Endothelial cell of umbilical vein (primary cell): ENCODE measurements around the gene C10orf105. TPM values are rescaled to one million over a fixed set of nuclear protein-coding genes. Genes with fewer than 3 reads are reported as not detected.

Source experiments
- BruUV-seq: library from RNA; stranded (reverse); fragments of 400-500 nt; replicated peaks from 2 replicates; lab custom pipeline; 2021; lab: Mats Ljungman, UMichigan
- CTCF ChIA-PET: fragments of 300-600, 350-600 bp; sonication (Branson Sonifier 250); formaldehyde crosslinking; loops from one replicate; lab custom pipeline; 2021; ENCODE audit warnings: antibody characterized with exemption, inconsistent platforms; lab: Charles Lee
- POLR2A ChIA-PET: fragments of 300-600, 350-600 bp; sonication (Branson Sonifier 250); formaldehyde crosslinking; loops from one replicate; lab custom pipeline; 2021; ENCODE audit warnings: antibody characterized with exemption, inconsistent platforms; lab: Charles Lee
- DNase-seq: peaks from one replicate; pipeline ENCODE4 v3.0.0-alpha.2; 2011; ENCODE audit warnings: low read depth, low spot score
- FAIRE-seq: peaks from 2 replicates; lab custom pipeline; 2011; peaks lifted over from hg19 to GRCh38; lab: Jason Lieb, UNC
- H2AFZ ChIP-seq: 2 replicates; pipeline ENCODE4 v1.6.0; 2012; ENCODE audit warnings: low read depth, low read length, control low read depth, inconsistent platforms
- H3K27ac ChIP-seq: 2 replicates; pipeline ENCODE4 v1.5.1; 2011; ENCODE audit warnings: low read depth, mild to moderate bottlenecking, control low read depth, low read length, moderate library complexity; ENCODE audit not compliant: insufficient read depth
- H3K27me3 ChIP-seq, 2 experiments: 2 replicates each; pipeline versions ENCODE4 v1.6.0 to v1.6.1; 2011; ENCODE audit warnings: low read length in 2 of 2, mixed read lengths in 1 of 2; ENCODE audit not compliant: control insufficient read depth in 2 of 2, insufficient read depth in 2 of 2
- H3K36me3 ChIP-seq, 2 experiments: 2 replicates in 1 of 2; 3 replicates in 1 of 2; pipeline ENCODE4 v1.5.1; 2011; ENCODE audit warnings: low read length in 2 of 2, mild to moderate bottlenecking in 1 of 2, moderate library complexity in 1 of 2; ENCODE audit not compliant: control insufficient read depth in 2 of 2, insufficient read depth in 2 of 2; ENCODE audit errors: extremely low read depth in 1 of 2
- H3K4me1 ChIP-seq: 3 replicates; pipeline ENCODE4 v1.5.1; 2011; ENCODE audit warnings: mild to moderate bottlenecking, low read length; ENCODE audit not compliant: control insufficient read depth, insufficient read depth; ENCODE audit errors: extremely low read depth
- H3K4me2 ChIP-seq: 2 replicates; pipeline ENCODE4 v1.6.1; 2011; ENCODE audit warnings: low read length, control low read depth, mixed read lengths; ENCODE audit not compliant: insufficient read depth
- H3K4me3 ChIP-seq, 3 experiments: fragments of 200-600 bp in 1 of 3; sonication (generic), shearing (Covaris generic) in 1 of 3; replicated peaks in 1 of 3; 2 replicates each; pipeline ENCODE4 v1.5.1; 2011 to 2016; ENCODE audit warnings: control low read depth in 3 of 3, low read length in 3 of 3, mild to moderate bottlenecking in 2 of 3, inconsistent platforms in 1 of 3, low read depth in 1 of 3, moderate library complexity in 1 of 3; ENCODE audit not compliant: insufficient read depth in 1 of 3
- H3K79me2 ChIP-seq: 2 replicates; pipeline ENCODE4 v1.6.0; 2012; ENCODE audit warnings: low read length, inconsistent platforms; ENCODE audit not compliant: control insufficient read depth, insufficient read depth
- H3K9ac ChIP-seq: replicated peaks from 2 replicates; pipeline ENCODE3; 2011; ENCODE audit warnings: low read length, control low read depth; ENCODE audit not compliant: insufficient read depth; ENCODE audit errors: extremely low read depth
- H3K9me1 ChIP-seq: replicated peaks from 3 replicates; pipeline ENCODE4 v1.6.0; 2011; ENCODE audit warnings: mild to moderate bottlenecking, low read length; ENCODE audit not compliant: control insufficient read depth, insufficient read depth; ENCODE audit errors: extremely low read depth
- H3K9me3 ChIP-seq: replicated peaks from 2 replicates; pipeline ENCODE4 v1.5.1; 2012; ENCODE audit warnings: low read length, inconsistent platforms; ENCODE audit not compliant: control insufficient read depth, insufficient read depth
- H4K20me1 ChIP-seq: replicated peaks from 2 replicates; pipeline ENCODE3; 2011; ENCODE audit warnings: mild to moderate bottlenecking, low read length; ENCODE audit not compliant: control insufficient read depth, insufficient read depth; ENCODE audit errors: extremely low read depth
- CTCF ChIP-seq, 2 donors: IDR thresholded peaks; 1 replicate in 1 of 2; 2 replicates in 1 of 2; pipeline ENCODE4 v1.5.1; 2011; ENCODE audit warnings: low read length in 2 of 2, mild to moderate bottlenecking in 2 of 2, moderate library complexity in 2 of 2, control low read depth in 1 of 2, inconsistent platforms in 1 of 2, low read depth in 1 of 2; ENCODE audit not compliant: insufficient read depth in 1 of 2; ENCODE audit errors: extremely low read depth in 1 of 2
- EZH2 ChIP-seq: IDR thresholded peaks from 2 replicates; pipeline ENCODE4 v1.6.1; 2012; ENCODE audit warnings: borderline replicate concordance, low read depth, mild to moderate bottlenecking, moderate library complexity, low read length, inconsistent platforms; ENCODE audit not compliant: severe bottlenecking
- FOS ChIP-seq: IDR thresholded peaks from 2 replicates; pipeline ENCODE4 v1.6.1; 2011; ENCODE audit warnings: mild to moderate bottlenecking, low read length, moderate library complexity, borderline replicate concordance; ENCODE audit not compliant: insufficient read depth
- GATA2 ChIP-seq: IDR thresholded peaks from 2 replicates; pipeline ENCODE4 v1.7.0; 2011; ENCODE audit warnings: low read depth, mild to moderate bottlenecking, moderate library complexity, mixed read lengths, low read length; ENCODE audit not compliant: insufficient read length, insufficient read depth
- JUN ChIP-seq: IDR thresholded peaks from 2 replicates; pipeline ENCODE4 v1.6.1; 2011; ENCODE audit warnings: borderline replicate concordance, low read depth; ENCODE audit not compliant: insufficient read length, insufficient read depth
- MAX ChIP-seq: IDR thresholded peaks from 2 replicates; pipeline ENCODE4 v1.6.1; 2011; ENCODE audit not compliant: insufficient read depth, insufficient read length
- MYC ChIP-seq: IDR thresholded peaks from one replicate; pipeline ENCODE4 v1.6.1; 2011; ENCODE audit warnings: mild to moderate bottlenecking, low read depth, low read length
- POLR2A ChIP-seq: IDR thresholded peaks from 2 replicates; pipeline ENCODE4 v1.6.1; 2012; ENCODE audit warnings: low read depth, mild to moderate bottlenecking, control low read depth, low read length
- POLR2AphosphoS5 ChIP-seq: IDR thresholded peaks from 2 replicates; pipeline ENCODE4 v1.6.1; 2012; ENCODE audit warnings: low read depth, mild to moderate bottlenecking, control low read depth, low read length, moderate library complexity; ENCODE audit not compliant: insufficient read depth
- dilution Hi-C: fragments of 300-500 bp; cut with MboI; formaldehyde crosslinking; loops from one replicate; pipeline ENCODE4 v1.15.0; 2019; ENCODE audit warnings: low sequenced_read_pairs; ENCODE audit not compliant: extremely low pct_ligation_motif_present
- intact Hi-C: fragments of 100-400 bp; cut with micrococcal nuclease; formaldehyde crosslinking; loops from one replicate; pipeline ENCODE4 v1.10.0; 2022
- polyA plus RNA-seq, 4 experiments: library from polyadenylated mRNA; depleted of rRNA in 3 of 4; stranded (reverse) in 3 of 4; unstranded in 1 of 4; fragments of >200 nt; gene quantifications; 2 replicates each; pipeline versions ENCODE4 v1.2.1 to v1.2.3, GENCODE V29; 2011 to 2012; ENCODE audit warnings: missing spikeins in 1 of 4
- total RNA-seq: library from RNA; stranded (reverse); gene quantifications from 2 replicates; pipeline ENCODE4 v1.2.3, GENCODE V29; 2021

Gene C10orf105
- total and polyA plus RNA-seq, 2 donors (not counting 3 experiments of a cell fraction or from before 2014, with no cell fraction given): not detected

DNA sequence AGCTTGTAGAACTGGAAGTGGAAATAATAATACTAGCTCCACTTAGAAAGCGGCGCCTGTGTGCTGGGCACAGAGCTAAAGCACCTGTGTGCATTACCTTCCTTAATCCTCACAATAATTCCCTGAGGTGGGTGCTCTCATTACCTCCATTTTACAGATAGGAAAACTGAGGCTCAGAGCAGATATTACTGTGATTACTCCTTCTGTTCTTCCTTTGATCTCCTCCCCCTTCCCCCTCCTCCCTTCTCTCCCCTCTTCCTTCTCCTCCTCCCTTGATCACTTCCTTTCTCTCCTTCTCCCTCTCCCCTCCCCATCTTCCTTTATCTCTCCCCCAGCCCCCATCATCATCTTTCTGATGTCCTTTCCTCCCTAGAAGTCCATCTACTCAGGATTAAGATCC is 55.0 kb downstream of the C10orf105 start:
- no TSS peak for BruUV-seq
- no peaks in the 10 kb centered on the region for H3K79me2 ChIP-seq
- no peaks in the 10 kb centered on the region for H3K4me1 ChIP-seq
- H4K20me1 ChIP-seq: no peaks in the 10 kb centered on the region
- no peaks in the 10 kb centered on the region for H3K9me1 ChIP-seq
- no peak overlapping the region for H2AFZ ChIP-seq
- no peaks in the 10 kb centered on the region for H3K9me3 ChIP-seq
- FAIRE-seq (no peak), DNase-seq (no peak)
- ChIA-PET POLR2A (no interaction called here), CTCF (interaction anchor here (1.1 to 3.2 kb wide), 7 partner anchors 10 to 147 kb away, joined by 3 to 10 read pairs (median 5); no protein-coding TSS in a partner anchor)
- no peak overlapping the region for H3K4me2 ChIP-seq
- dilution Hi-C loops: no loop called here
- no peak overlapping the region for H3K9ac ChIP-seq
- no peaks in the 10 kb centered on the region for H3K27me3 ChIP-seq
- H3K4me3 ChIP-seq: no peak overlapping the region
- no peak overlapping the region for H3K27ac ChIP-seq
- H3K36me3 ChIP-seq: no peaks in the 10 kb centered on the region
- TF ChIP-seq JUN (no peak), FOS (no peak), POLR2A (no peak), MYC (no peak), MAX (no peak), POLR2AphosphoS5 (no peak), CTCF (IDR thresholded peaks at IDR 0.05; ENCODE audit: extremely low read depth in 1 of 2, insufficient read depth in 1 of 2, low read depth in 1 of 2, low read length in 2 of 2) (no peak), GATA2 (no peak), EZH2 (no peak)
- intact Hi-C loops: no loop called here
